GM12892 (cell line): ENCODE data around the gene CRTAC1.

ENCODE experiments used
- DNase-seq: peaks from one replicate; pipeline ENCODE4 v3.0.0; 2011; ENCODE audit not compliant: insufficient read length
- FAIRE-seq: peaks from 2 replicates; lab custom pipeline; 2011; peaks lifted over from hg19 to GRCh38; lab: Jason Lieb, UNC
- POLR2A ChIP-seq: IDR thresholded peaks from 2 replicates; pipeline ENCODE4 v1.6.1; 2011; ENCODE audit warnings: low read depth, low read length, control low read depth
- POLR2AphosphoS5 ChIP-seq: IDR thresholded peaks from 2 replicates; pipeline ENCODE4 v1.6.1; 2011; ENCODE audit warnings: low read depth, low read length, control low read depth
- TAF1 ChIP-seq: IDR thresholded peaks from 2 replicates; pipeline ENCODE4 v1.6.1; 2011; ENCODE audit warnings: low read depth, mild to moderate bottlenecking, control low read depth, low read length, borderline replicate concordance

The CRTAC1 gene

GRCh38 chr10:97898429-97898828 is 132.0 kb downstream of the CRTAC1 start:
- FAIRE-seq (no peak), DNase-seq (no peak)

GRCh38 chr10:97896756-97897358 is 133.6 kb downstream of the CRTAC1 start:
- DNase-seq (no peak), FAIRE-seq (no peak)
- TF ChIP-seq POLR2A (no peak), TAF1 (no peak), POLR2AphosphoS5 (no peak)

More at GRCh38 chr10:97898429-97898828, 132.0 kb downstream of the CRTAC1 start:
- TF ChIP-seq TAF1 (no peak), POLR2A (no peak), POLR2AphosphoS5 (no peak)

- no peak for FAIRE-seq
- no peak for DNase-seq
- TF ChIP-seq POLR2AphosphoS5 (no peak), TAF1 (no peak), POLR2A (no peak)
Measured at GRCh38 chr10:97895915-97896314, 134.5 kb downstream of the CRTAC1 start.

- FAIRE-seq (no peak), DNase-seq (no peak)
- TF ChIP-seq TAF1 (no peak), POLR2AphosphoS5 (no peak), POLR2A (no peak)
Measured at GRCh38 chr10:97895084-97895483, 135.3 kb downstream of the CRTAC1 start.

- no peak for FAIRE-seq
- no peak for DNase-seq
- no peak for TF ChIP-seq TAF1
- TF ChIP-seq POLR2AphosphoS5, result no peak
- TF ChIP-seq POLR2A, result no peak
Measured at GRCh38 chr10:97894092-97894491, 136.3 kb downstream of the CRTAC1 start.

- TF ChIP-seq TAF1 (no peak), POLR2A (no peak), POLR2AphosphoS5 (no peak)
- FAIRE-seq, result no peak
- DNase-seq, result no peak
Measured at GRCh38 chr10:97892939-97893338, 137.5 kb downstream of the CRTAC1 start.

- no peak for TF ChIP-seq POLR2A
- TF ChIP-seq TAF1, result no peak
- TF ChIP-seq POLR2AphosphoS5, result no peak
- no peak for FAIRE-seq
- no peak for DNase-seq
Measured at GRCh38 chr10:97892506-97892905, 137.9 kb downstream of the CRTAC1 start.

GRCh38 chr10:97891497-97892167 is 138.8 kb downstream of the CRTAC1 start:
- TF ChIP-seq TAF1 (no peak), POLR2A (no peak), POLR2AphosphoS5 (no peak)
- FAIRE-seq, result no peak
- no peak for DNase-seq

- TF ChIP-seq TAF1 (no peak), POLR2AphosphoS5 (no peak), POLR2A (no peak)
- no peak for FAIRE-seq
Measured at GRCh38 chr10:97889461-97890265, 140.8 kb downstream of the CRTAC1 start.

GRCh38 chr10:97888641-97889262 is 141.7 kb downstream of the CRTAC1 start:
- TF ChIP-seq POLR2A, result no peak
- no peak for TF ChIP-seq POLR2AphosphoS5
- no peak for TF ChIP-seq TAF1
- DNase-seq (no peak), FAIRE-seq (no peak)

More at GRCh38 chr10:97889461-97890265, 140.8 kb downstream of the CRTAC1 start:
- no peak for DNase-seq

- DNase-seq, result no peak
- no peak for FAIRE-seq
- no peak for TF ChIP-seq POLR2A
- TF ChIP-seq TAF1, result no peak
- TF ChIP-seq POLR2AphosphoS5, result no peak
Measured at GRCh38 chr10:97888134-97888533, 142.3 kb downstream of the CRTAC1 start.
